Measurements from ENCODE around the gene SPECC1L. TPM values are rescaled to one million over a fixed set of nuclear protein-coding genes. Genes with fewer than 3 reads are reported as not detected.

The SPECC1L gene
- total RNA-seq, 4 donors from 2014 or later: 65.2 to 102 (median 69.2) TPM

DNA sequence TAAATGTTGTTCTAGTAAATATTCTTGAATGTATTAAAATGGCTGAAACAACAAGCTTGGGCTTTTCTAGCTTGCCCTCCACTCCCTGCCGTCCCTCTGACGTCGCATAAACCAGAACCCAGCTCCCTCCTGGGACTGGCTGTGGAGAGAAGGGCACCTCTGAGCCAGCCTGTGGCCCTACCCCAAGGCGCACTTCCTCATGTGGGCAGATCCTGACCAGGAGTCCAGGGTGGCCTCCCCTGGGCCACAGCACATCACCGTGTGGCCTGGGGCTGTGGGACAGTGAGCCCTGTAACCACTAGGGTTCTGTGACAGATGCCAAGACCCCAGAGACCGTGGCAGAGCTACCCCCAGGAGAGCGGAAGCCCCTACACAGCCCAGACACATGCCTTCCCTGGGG lies 146.6 kb downstream of the SPECC1L start:
- 95% methylated on average over 6 to 7 of the region's 7 CpGs for WGBS, 2 donors
- H3K9me3 ChIP-seq: no peaks in the 10 kb centered on the region
- H3K36me3 ChIP-seq: peaks cover 24 to 31% of the 10 kb centered on the region in 2 donors
- H3K27ac ChIP-seq: no peak overlapping the region
- DNase-seq: no peak
- H3K27me3 ChIP-seq: no peaks in the 10 kb centered on the region
- no peak overlapping the region for H3K4me3 ChIP-seq (replicated peaks in 1 of 3)
- intact Hi-C loops (cut with DNase I): no loop called here
- H3K4me1 ChIP-seq: peaks cover 0 to 20% of the 10 kb centered on the region in 2 donors
- no peak for TF ChIP-seq POLR2A (IDR thresholded peaks at IDR 0.05)
- no peak for TF ChIP-seq CTCF (IDR thresholded peaks at IDR 0.05)

GRCh38 chr22:24417901-24418641 lies 147.4 kb downstream of the SPECC1L start:
- H3K36me3 ChIP-seq: peaks cover 18 to 23% of the 10 kb centered on the region in 2 donors
- no peaks in the 10 kb centered on the region for H3K27me3 ChIP-seq
- H3K27ac ChIP-seq: no peak overlapping the region
- DNase-seq: no peak
- intact Hi-C loops (cut with DNase I): no loop called here
- TF ChIP-seq POLR2A (IDR thresholded peaks at IDR 0.05) (no peak), CTCF (IDR thresholded peaks at IDR 0.05) (no peak)
- 80 to 93% methylated on average over 9 to 12 of the region's 16 CpGs for WGBS, 2 donors
- no peak overlapping the region for H3K4me3 ChIP-seq (replicated peaks in 1 of 3)
- peaks cover 0 to 20% of the 10 kb centered on the region in 2 donors for H3K4me1 ChIP-seq
- H3K9me3 ChIP-seq: no peaks in the 10 kb centered on the region

GRCh38 chr22:24418786-24419474 lies 148.3 kb downstream of the SPECC1L start:
- Histone ChIP-seq H3K4me1 (peaks cover under 1 to 21% of the 10 kb centered on the region in 2 donors), H3K27me3 (no peaks in the 10 kb centered on the region), H3K36me3 (peaks cover 16 to 22% of the 10 kb centered on the region in 2 donors), H3K4me3 (replicated peaks in 1 of 3) (no peak overlapping the region), H3K27ac (no peak overlapping the region), H3K9me3 (no peaks in the 10 kb centered on the region)
- peak; percentile 56 to 57 for DNase-seq
- 59 to 61% methylated on average over 13 to 16 of the region's 16 CpGs for WGBS, 2 donors
- intact Hi-C loops (cut with DNase I): no loop called here
- no peak for TF ChIP-seq CTCF (IDR thresholded peaks at IDR 0.05)
- TF ChIP-seq POLR2A (IDR thresholded peaks at IDR 0.05): no peak

GRCh38 chr22:24419475-24419850 lies 148.8 kb downstream of the SPECC1L start:
- no peak for DNase-seq
- intact Hi-C loops (cut with DNase I): no loop called here
- H3K4me3 ChIP-seq (replicated peaks in 1 of 3): no peak overlapping the region
- TF ChIP-seq POLR2A (IDR thresholded peaks at IDR 0.05) (no peak), CTCF (IDR thresholded peaks at IDR 0.05) (no peak)
- no peaks in the 10 kb centered on the region for H3K9me3 ChIP-seq
- H3K4me1 ChIP-seq: peaks cover 6 to 26% of the 10 kb centered on the region in 2 donors
- no peaks in the 10 kb centered on the region for H3K27me3 ChIP-seq
- no peak overlapping the region for H3K27ac ChIP-seq
- WGBS, 2 donors: 56 to 64% methylated on average over 3 to 6 of the region's 7 CpGs
- peaks cover 11 to 22% of the 10 kb centered on the region in 2 donors for H3K36me3 ChIP-seq
